ENCODE results near the gene SPATA32.

Gene SPATA32

GRCh38 chr17:45293413-45294211, 31.7 kb upstream of the SPATA32 start:
- peak; percentile 85 for DNase-seq

- DNase-seq = no peak
These were observed 31.0 kb upstream of the SPATA32 start for GRCh38 chr17:45292696-45293412.

GRCh38 chr17:45291171-45291805, 29.4 kb upstream of the SPATA32 start:
- DNase-seq = no peak

GRCh38 chr17:45290269-45290765, 28.4 kb upstream of the SPATA32 start:
- DNase-seq = no peak

- DNase-seq = no peak
These were observed 27.7 kb upstream of the SPATA32 start for GRCh38 chr17:45289301-45290268.

GRCh38 chr17:45288825-45289224, 26.9 kb upstream of the SPATA32 start:
- no peak for DNase-seq

GRCh38 chr17:45287526-45288500, 25.9 kb upstream of the SPATA32 start:
- DNase-seq = no peak

- no peak for DNase-seq
These were observed 24.4 kb upstream of the SPATA32 start for GRCh38 chr17:45286286-45286685.

- DNase-seq = no peak
These were observed 22.6 kb upstream of the SPATA32 start for GRCh38 chr17:45284176-45285140.

GRCh38 chr17:45283711-45284110, 21.8 kb upstream of the SPATA32 start:
- no peak for DNase-seq

GRCh38 chr17:45282683-45283644, 21.1 kb upstream of the SPATA32 start:
- peak; percentile 39 for DNase-seq

GRCh38 chr17:45279898-45280297, 18.0 kb upstream of the SPATA32 start:
- no peak for DNase-seq

- no peak for DNase-seq
These were observed 16.1 kb upstream of the SPATA32 start for GRCh38 chr17:45277992-45278391.

- DNase-seq = peak; percentile 86
These were observed 15.4 kb upstream of the SPATA32 start for GRCh38 chr17:45277216-45277849.

GRCh38 chr17:45276031-45276430, 14.1 kb upstream of the SPATA32 start:
- DNase-seq = no peak

- no peak for DNase-seq
These were observed 12.1 kb upstream of the SPATA32 start for GRCh38 chr17:45274033-45274432.

- no peak for DNase-seq
These were observed 11.7 kb upstream of the SPATA32 start for GRCh38 chr17:45273551-45273957.

- no peak for DNase-seq
These were observed 9.7 kb upstream of the SPATA32 start for GRCh38 chr17:45271603-45272002.
